Loucy (cell line): ENCODE measurements around the gene TXNDC17.

ENCODE experiments used
- H2AFZ ChIP-seq: fragments of 200-600 bp; sonication (generic); 2 replicates; pipeline ENCODE4 v1.6.0; 2016; ENCODE audit warnings: antibody characterized with exemption, mild to moderate bottlenecking, low read length, moderate library complexity
- H3F3A ChIP-seq: fragments of 200-600 bp; 2 replicates; pipeline ENCODE4 v1.6.0; 2016; ENCODE audit warnings: antibody characterized with exemption, low read depth, mild to moderate bottlenecking
- H3K27me3 ChIP-seq: fragments of 200-600 bp; sonication (generic); 2 replicates; pipeline ENCODE4 v1.6.1; 2014; ENCODE audit warnings: low read length, mild to moderate bottlenecking; ENCODE audit not compliant: insufficient read depth, poor library complexity, severe bottlenecking
- H3K36me3 ChIP-seq: fragments of 200-600 bp; sonication (generic); 2 replicates; pipeline ENCODE4 v1.6.1; 2016; ENCODE audit warnings: low read length; ENCODE audit not compliant: insufficient read depth
- H3K4me1 ChIP-seq: fragments of 200-600 bp; sonication (generic); 2 replicates; pipeline ENCODE4 v1.5.1; 2014; ENCODE audit warnings: low read length, mild to moderate bottlenecking; ENCODE audit not compliant: insufficient read depth, poor library complexity, severe bottlenecking
- H3K4me2 ChIP-seq: fragments of 200-600 bp; sonication (generic); 2 replicates; pipeline ENCODE4 v1.6.0; 2014; ENCODE audit warnings: antibody characterized with exemption, low read length, low read depth, mild to moderate bottlenecking; ENCODE audit not compliant: poor library complexity, severe bottlenecking
- H3K4me3 ChIP-seq: fragments of 200-600 bp; sonication (generic); 2 replicates; pipeline ENCODE4 v1.5.1; 2014; ENCODE audit warnings: low read length, mild to moderate bottlenecking, mixed read lengths; ENCODE audit not compliant: poor library complexity, severe bottlenecking
- H3K79me2 ChIP-seq: fragments of 200-600 bp; sonication (generic); 2 replicates; pipeline ENCODE4 v1.6.1; 2014; ENCODE audit warnings: low read length; ENCODE audit not compliant: insufficient read depth
- H3K9ac ChIP-seq: fragments of 200-600 bp; sonication (generic); 2 replicates; pipeline ENCODE4 v1.6.0; 2014; ENCODE audit warnings: mild to moderate bottlenecking, low read depth, low read length, moderate library complexity; ENCODE audit not compliant: poor library complexity, severe bottlenecking
- H3K9me2 ChIP-seq: fragments of 200-600 bp; sonication (generic); replicated peaks from 2 replicates; pipeline ENCODE4 v1.6.1; 2016; ENCODE audit warnings: low read depth, low read length, mixed read lengths
- H3K9me3 ChIP-seq: fragments of 200-600 bp; sonication (generic); 2 replicates; pipeline ENCODE4 v1.6.1; 2014; ENCODE audit warnings: mild to moderate bottlenecking, antibody characterized with exemption, low read length, low read depth; ENCODE audit not compliant: insufficient read depth
- H4K20me1 ChIP-seq: fragments of 200-600 bp; sonication (generic); 2 replicates; pipeline ENCODE4 v1.6.0; 2014; ENCODE audit warnings: antibody characterized with exemption, low read length, mild to moderate bottlenecking; ENCODE audit not compliant: insufficient read depth, poor library complexity, severe bottlenecking
- CTCF ChIP-seq: fragments of 200-600 bp; sonication (generic); conservative IDR thresholded peaks from 2 replicates; pipeline ENCODE4 v1.5.1; 2014; ENCODE audit warnings: mild to moderate bottlenecking, antibody characterized with exemption, low read length
- EZH2phosphoT487 ChIP-seq: fragments of 200-600 bp; IDR thresholded peaks from 2 replicates; pipeline ENCODE4 v1.6.1; 2018; ENCODE audit warnings: antibody characterized with exemption, mild to moderate bottlenecking, moderate library complexity, borderline replicate concordance

TXNDC17 gene

GRCh38 chr17:6670999-6671398 is 30.1 kb downstream of the TXNDC17 start:
- TF ChIP-seq EZH2phosphoT487 (no peak), CTCF (no peak)
- Histone ChIP-seq H3K9ac (no peak overlapping the region), H3K79me2 (no peaks in the 10 kb centered on the region), H2AFZ (no peak overlapping the region), H3K4me3 (no peak overlapping the region), H3F3A (no peaks in the 10 kb centered on the region), H3K36me3 (no peaks in the 10 kb centered on the region), H3K4me1 (peaks cover 5% of the 10 kb centered on the region), H3K27me3 (peaks cover 9% of the 10 kb centered on the region), H4K20me1 (no peaks in the 10 kb centered on the region), H3K4me2 (no peak overlapping the region), H3K9me2 (no peaks in the 10 kb centered on the region), H3K9me3 (no peaks in the 10 kb centered on the region)

GRCh38 chr17:6671431-6671830 is 30.6 kb downstream of the TXNDC17 start:
- TF ChIP-seq CTCF (no peak), EZH2phosphoT487 (no peak)
- Histone ChIP-seq H2AFZ (no peak overlapping the region), H3K4me1 (peaks cover 5% of the 10 kb centered on the region), H3K36me3 (no peaks in the 10 kb centered on the region), H3F3A (no peaks in the 10 kb centered on the region), H3K9me2 (no peaks in the 10 kb centered on the region), H3K27me3 (peaks cover 14% of the 10 kb centered on the region), H3K4me3 (no peak overlapping the region), H3K9me3 (no peaks in the 10 kb centered on the region), H3K79me2 (no peaks in the 10 kb centered on the region), H4K20me1 (no peaks in the 10 kb centered on the region), H3K4me2 (no peak overlapping the region), H3K9ac (no peak overlapping the region)

GRCh38 chr17:6674586-6674985 is 33.7 kb downstream of the TXNDC17 start:
- Histone ChIP-seq H3K9me3 (no peaks in the 10 kb centered on the region), H3K4me1 (peaks cover 7% of the 10 kb centered on the region), H2AFZ (no peak overlapping the region), H3K79me2 (no peaks in the 10 kb centered on the region), H3F3A (no peaks in the 10 kb centered on the region), H4K20me1 (no peaks in the 10 kb centered on the region), H3K4me3 (no peak overlapping the region), H3K4me2 (no peak overlapping the region), H3K36me3 (no peaks in the 10 kb centered on the region), H3K9ac (no peak overlapping the region), H3K9me2 (no peaks in the 10 kb centered on the region), H3K27me3 (peaks cover 42% of the 10 kb centered on the region)
- TF ChIP-seq CTCF (no peak), EZH2phosphoT487 (no peak)
